VCaP (cell line): ENCODE results near the gene EXOC6.

Experiments used
- H3K27ac ChIP-seq: fragments of 450-650 bp; 2 replicates; pipeline ENCODE4 v1.5.1; 2017
- TF ChIP-seq, protein P1 (sequence below): fragments of 450-650 bp; conservative IDR thresholded peaks from 2 replicates; pipeline ENCODE4 v1.5.1; 2017; ENCODE audit warnings: mild to moderate bottlenecking, moderate library complexity

The EXOC6 gene

DNA sequence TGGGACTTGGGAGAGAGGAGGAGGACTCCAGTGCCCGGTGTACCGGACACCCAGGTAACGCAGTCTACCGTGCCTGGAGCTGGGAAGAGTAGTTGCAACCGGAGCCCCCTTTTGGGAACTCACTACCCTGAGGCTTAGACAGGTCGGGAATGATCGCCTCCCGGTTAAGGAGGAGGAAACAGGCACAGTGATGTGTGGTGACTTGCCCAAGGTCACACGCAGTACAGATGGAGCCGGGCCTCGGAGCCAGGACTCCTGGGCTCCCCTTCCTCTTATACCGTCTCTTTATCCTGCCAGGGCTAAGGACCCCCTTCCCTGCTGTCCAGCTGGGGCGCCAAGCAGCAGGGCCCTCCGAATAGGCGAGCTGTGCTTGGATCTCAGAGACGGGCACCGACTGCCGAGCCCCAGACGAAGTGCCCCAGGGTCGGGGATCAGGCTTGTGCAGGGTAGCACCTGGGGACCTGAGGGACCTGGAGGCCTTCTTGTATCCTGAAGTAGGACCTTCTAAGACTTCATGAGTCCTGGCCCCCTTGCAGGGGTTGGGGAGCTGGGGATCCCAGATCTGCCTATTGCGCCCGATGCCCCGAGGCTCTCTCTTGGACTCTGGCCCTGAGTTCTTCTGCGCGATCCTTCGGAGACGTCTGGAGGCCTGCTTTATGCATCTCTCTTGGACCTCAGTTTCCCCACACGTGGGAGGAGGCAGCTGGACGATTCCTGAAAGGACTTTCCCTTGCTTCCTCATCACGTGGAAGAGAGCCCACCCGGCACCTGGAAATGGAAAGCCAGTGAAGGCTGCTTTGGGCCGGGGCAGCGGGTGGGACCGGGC, 224.6 kb downstream of the EXOC6 start:
- H3K27ac ChIP-seq: no peak overlapping the region
- TF ChIP-seq, protein P1, sequence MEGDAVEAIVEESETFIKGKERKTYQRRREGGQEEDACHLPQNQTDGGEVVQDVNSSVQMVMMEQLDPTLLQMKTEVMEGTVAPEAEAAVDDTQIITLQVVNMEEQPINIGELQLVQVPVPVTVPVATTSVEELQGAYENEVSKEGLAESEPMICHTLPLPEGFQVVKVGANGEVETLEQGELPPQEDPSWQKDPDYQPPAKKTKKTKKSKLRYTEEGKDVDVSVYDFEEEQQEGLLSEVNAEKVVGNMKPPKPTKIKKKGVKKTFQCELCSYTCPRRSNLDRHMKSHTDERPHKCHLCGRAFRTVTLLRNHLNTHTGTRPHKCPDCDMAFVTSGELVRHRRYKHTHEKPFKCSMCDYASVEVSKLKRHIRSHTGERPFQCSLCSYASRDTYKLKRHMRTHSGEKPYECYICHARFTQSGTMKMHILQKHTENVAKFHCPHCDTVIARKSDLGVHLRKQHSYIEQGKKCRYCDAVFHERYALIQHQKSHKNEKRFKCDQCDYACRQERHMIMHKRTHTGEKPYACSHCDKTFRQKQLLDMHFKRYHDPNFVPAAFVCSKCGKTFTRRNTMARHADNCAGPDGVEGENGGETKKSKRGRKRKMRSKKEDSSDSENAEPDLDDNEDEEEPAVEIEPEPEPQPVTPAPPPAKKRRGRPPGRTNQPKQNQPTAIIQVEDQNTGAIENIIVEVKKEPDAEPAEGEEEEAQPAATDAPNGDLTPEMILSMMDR: no peak

DNA sequence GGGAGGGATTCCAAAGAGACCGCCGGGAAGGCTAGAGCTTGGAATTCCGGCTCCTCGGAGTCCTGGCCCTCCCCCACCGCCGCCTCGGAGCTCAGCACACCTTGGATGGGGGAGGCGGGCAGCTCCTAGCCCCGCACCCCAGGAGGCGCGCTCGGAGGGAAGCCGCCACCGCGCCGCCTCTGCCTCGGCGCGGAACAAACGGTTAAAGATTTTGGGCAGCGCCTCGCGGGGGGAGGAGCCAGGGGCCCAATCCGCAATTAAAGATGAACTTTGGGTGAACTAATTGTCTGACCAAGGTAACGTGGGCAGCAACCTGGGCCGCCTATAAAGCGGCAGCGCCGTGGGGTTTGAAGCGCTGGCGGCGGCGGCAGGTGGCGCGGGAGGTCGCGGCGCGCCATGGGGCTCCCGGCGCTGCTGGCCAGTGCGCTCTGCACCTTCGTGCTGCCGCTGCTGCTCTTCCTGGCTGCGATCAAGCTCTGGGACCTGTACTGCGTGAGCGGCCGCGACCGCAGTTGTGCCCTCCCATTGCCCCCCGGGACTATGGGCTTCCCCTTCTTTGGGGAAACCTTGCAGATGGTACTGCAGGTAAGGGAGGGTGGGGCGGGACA, 225.3 kb downstream of the EXOC6 start, which contains the start of gene CYP26A1:
CYP26A1 (plus strand) TSS at position 355 of the 608 bp plus-strand sequence; CDS start at position 397, 42 bp downstream.
- H3K27ac ChIP-seq: no peak within 1 kb of the TSS

DNA sequence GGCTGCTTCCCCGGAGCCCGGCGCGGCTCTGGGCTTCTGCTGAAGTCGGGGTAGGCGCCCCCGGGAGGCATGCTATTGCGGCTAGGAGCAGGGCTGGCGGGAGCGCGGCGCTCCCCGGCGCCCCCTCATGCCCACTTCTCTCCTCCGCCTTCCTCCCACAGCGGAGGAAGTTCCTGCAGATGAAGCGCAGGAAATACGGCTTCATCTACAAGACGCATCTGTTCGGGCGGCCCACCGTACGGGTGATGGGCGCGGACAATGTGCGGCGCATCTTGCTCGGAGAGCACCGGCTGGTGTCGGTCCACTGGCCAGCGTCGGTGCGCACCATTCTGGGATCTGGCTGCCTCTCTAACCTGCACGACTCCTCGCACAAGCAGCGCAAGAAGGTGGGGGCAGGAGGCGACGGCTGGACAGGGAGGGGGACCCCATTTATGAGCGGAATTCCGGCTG, 225.9 kb downstream of the EXOC6 start:
- TF ChIP-seq, protein P1: 0 out of 2 replicates have a peak, but pooled peaks have one; percentile 23
- no peak overlapping the region for H3K27ac ChIP-seq

More for the DNA sequence above, 225.3 kb downstream of the EXOC6 start, which contains the start of gene CYP26A1:
- TF ChIP-seq, protein P1: 0 out of 2 replicates have a peak, but pooled peaks have one; percentile 25

DNA sequence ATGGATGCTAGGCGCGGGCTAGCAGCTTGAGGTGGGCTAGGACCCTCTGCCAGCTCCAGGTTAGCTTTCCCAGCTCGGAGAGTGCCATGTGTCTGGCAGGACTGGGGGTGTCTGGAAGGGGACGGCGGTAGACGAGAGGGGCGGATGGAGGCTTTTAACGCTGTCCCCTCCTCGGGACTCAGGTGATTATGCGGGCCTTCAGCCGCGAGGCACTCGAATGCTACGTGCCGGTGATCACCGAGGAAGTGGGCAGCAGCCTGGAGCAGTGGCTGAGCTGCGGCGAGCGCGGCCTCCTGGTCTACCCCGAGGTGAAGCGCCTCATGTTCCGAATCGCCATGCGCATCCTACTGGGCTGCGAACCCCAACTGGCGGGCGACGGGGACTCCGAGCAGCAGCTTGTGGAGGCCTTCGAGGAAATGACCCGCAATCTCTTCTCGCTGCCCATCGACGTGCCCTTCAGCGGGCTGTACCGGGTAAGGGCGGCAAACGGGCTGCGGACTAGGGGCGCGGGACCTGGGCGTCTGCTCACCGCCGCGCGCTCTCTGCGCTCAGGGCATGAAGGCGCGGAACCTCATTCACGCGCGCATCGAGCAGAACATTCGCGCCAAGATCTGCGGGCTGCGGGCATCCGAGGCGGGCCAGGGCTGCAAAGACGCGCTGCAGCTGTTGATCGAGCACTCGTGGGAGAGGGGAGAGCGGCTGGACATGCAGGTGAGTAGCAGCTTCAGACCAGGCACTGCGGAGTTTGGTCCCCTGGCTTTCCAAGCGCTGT, 226.5 kb downstream of the EXOC6 start:
- TF ChIP-seq, protein P1: no peak
- H3K27ac ChIP-seq: no peak overlapping the region

DNA sequence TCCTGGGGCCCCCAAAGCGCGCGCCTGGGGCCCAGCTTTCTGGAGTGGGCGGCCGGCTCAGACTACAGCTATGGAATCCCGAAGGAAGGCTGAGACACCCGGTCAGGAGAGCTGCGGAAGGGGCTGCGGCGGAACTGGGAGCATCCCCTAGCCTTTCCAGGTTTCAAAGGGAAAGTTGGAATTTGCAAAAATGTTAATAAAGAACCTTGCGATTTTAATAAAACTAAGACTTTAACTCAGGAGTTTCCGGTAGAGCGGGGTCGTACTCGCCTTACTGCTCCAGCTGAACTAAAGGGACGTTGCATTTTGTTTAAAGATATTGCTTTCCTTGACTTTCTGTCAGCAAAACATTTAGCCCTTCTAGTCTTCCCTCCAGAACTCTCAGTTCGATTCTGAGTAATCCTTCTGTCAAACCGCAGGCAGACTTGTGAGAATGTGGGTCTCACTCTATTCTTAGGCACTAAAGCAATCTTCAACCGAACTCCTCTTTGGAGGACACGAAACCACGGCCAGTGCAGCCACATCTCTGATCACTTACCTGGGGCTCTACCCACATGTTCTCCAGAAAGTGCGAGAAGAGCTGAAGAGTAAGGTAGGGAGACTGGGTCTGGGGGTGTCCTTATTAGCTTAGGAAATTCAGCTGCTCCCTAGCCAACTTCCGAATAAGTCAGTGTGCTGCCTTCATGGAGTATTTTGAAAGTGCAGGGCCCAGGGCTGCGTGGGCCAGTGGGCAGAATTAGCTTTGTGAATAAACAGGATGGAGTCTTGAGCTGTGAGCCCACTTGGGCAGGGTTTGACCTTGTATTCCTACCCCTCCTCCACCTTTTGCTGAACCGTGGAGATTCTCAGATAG, 227.3 kb downstream of the EXOC6 start:
- H3K27ac ChIP-seq: no peak overlapping the region

DNA sequence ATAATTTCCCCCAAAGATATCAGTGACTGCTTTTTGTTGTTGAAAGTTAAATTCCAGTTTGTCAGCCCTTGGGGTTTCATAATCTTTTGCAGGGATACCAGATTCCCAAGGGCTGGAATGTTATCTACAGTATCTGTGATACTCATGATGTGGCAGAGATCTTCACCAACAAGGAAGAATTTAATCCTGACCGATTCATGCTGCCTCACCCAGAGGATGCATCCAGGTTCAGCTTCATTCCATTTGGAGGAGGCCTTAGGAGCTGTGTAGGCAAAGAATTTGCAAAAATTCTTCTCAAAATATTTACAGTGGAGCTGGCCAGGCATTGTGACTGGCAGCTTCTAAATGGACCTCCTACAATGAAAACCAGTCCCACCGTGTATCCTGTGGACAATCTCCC, 228.6 kb downstream of the EXOC6 start:
- TF ChIP-seq, protein P1: no peak
- H3K27ac ChIP-seq: no peak overlapping the region

More for the DNA sequence above, 227.3 kb downstream of the EXOC6 start:
- TF ChIP-seq, protein P1: no peak
